GM19324 (cell line): ENCODE measurements around the gene ERGIC2.
"Not testable (repeated sequence)": the region's sequence is repeated elsewhere in the genome, so short reads cannot be mapped to it uniquely, and the experiment has no call there.

Experiments used
- ATAC-seq: cut with Tn5 transposase; IDR thresholded peaks from one replicate; pipeline ENCODE4 v1.9.1; 2021; ENCODE audit warnings: mild to moderate bottlenecking, moderate library complexity; ENCODE audit not compliant: unreplicated experiment, low FRiP score

Gene ERGIC2

DNA sequence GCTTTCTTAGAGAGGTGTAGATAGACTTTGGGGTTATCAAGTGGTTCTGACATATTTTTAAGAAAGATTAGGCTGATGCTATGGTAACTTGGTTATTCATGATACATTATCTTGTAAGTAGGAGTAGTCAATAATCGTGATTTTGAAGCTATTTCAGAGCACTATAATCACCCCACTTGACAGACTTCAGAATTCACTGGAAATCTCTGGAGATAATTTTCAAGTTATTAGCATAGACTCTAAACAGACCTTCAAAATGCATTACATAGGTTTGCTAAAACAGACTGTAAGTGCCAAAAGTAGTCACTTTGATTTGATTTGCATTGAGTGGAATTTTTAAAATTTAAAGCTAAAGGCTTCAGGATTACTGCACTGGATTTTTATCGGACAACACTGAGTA lies 74.3 kb downstream of the ERGIC2 start:
- ATAC-seq = no peak

DNA sequence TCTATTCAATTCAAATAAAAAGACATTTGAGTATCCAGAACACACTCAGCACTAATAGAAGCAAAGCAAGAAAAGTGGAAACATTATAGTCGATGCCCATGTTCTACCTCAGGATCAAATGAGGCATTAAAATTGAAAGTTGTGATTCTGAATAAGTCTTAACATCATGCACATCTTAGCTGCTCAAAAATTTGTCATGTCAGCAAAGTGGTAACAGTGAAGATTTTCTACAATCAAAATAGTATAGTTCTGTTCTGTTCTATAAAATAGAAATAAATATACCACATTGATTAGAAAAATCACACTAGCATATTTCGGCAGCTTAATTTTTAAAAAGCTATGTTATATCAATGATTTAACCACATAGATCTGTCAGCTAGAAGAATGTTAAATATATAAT lies 74.7 kb downstream of the ERGIC2 start:
- no peak for ATAC-seq

DNA sequence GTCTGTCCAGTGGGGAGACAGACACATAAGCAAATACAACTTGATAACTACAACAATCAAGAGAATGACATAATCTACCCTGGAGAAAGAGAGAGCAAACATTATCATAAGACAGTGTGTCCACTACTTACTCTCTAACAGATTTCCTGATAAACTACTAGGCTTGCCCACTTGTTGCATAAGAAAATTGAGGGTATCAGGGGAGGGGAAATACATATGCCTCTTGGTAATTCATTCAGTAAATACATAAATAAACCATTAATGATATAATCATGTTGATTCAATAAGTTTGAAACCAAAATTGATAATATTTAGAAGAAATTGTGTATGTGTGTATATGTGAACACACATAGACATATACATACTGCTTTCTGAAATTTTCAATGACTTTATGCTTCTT lies 76.6 kb downstream of the ERGIC2 start:
- no peak for ATAC-seq

GRCh38 chr12:29301114-29301513 lies 79.9 kb downstream of the ERGIC2 start:
- ATAC-seq = no peak

DNA sequence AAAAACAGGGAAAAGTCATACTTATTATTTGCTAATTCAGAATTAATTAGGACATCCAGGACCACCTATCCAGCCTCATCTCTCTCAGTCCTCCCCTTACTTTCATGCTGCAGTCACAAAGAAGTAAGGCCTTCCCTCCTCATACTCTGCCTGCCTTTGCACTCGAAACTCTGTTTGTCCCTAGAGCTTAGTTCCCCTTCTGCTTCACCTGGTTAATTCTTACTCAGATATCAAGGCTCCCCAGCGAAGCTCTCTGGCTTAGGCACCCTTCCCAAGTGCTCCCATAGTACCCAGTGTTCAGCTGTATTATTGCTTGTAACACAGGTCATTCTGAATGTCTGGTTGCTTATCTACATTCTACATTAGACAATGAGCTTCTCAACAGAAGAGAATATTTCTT lies 81.3 kb downstream of the ERGIC2 start:
- ATAC-seq = no peak

GRCh38 chr12:29291226-29291625 lies 89.7 kb downstream of the ERGIC2 start:
- ATAC-seq = no peak

DNA sequence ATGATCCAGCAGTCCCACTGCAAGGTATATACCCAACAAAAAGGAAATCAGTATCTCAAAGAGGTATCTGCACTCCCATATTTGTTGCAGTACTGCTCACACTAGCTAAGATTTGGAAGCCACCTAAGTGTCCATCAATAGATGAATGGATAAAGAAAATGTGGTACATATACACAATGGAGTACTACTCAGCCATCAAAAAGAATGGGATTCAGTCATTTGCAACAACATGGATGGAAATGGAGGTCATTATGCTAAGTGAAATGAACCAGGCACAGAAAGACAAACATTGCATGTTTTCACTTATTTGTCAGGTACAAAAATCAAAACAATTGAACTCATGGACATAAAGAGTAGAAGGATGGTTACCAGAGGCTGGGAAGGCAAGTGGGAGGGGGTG lies 90.5 kb downstream of the ERGIC2 start:
- ATAC-seq = not testable (repeated sequence)

- ATAC-seq = no peak
Measured at GRCh38 chr12:29288031-29288430, 92.9 kb downstream of the ERGIC2 start.

- no peak for ATAC-seq
Measured at GRCh38 chr12:29287622-29288021, 93.3 kb downstream of the ERGIC2 start.
